IPS-20b (cell line): ENCODE data around the gene PGM5.

Experiments
- H3K27ac ChIP-seq: one replicate; pipeline ENCODE4 v1.5.1; 2013; ENCODE audit warnings: low read length
- H3K27me3 ChIP-seq: 2 replicates; pipeline ENCODE4 v1.6.1; 2013; ENCODE audit warnings: mild to moderate bottlenecking, low read length, inconsistent platforms; ENCODE audit not compliant: insufficient read depth
- H3K36me3 ChIP-seq: 2 replicates; pipeline ENCODE4 v1.6.1; 2013; ENCODE audit warnings: low read depth, mild to moderate bottlenecking, inconsistent platforms, low read length, moderate library complexity; ENCODE audit not compliant: insufficient read depth
- H3K4me1 ChIP-seq: 2 replicates; pipeline ENCODE4 v1.6.1; 2013; ENCODE audit warnings: mild to moderate bottlenecking, control low read depth, inconsistent platforms, low read length, moderate library complexity; ENCODE audit not compliant: insufficient read depth
- H3K4me3 ChIP-seq: 2 replicates; pipeline ENCODE4 v1.5.1; 2013; ENCODE audit warnings: mild to moderate bottlenecking, low read length, inconsistent platforms
- H3K9ac ChIP-seq: 2 replicates; pipeline ENCODE4 v1.6.1; 2013; ENCODE audit warnings: low read depth, mild to moderate bottlenecking, inconsistent platforms, low read length, moderate library complexity
- H3K9me3 ChIP-seq: 2 replicates; pipeline ENCODE4 v1.6.1; 2013; ENCODE audit warnings: mild to moderate bottlenecking, low read depth, low read length, inconsistent platforms; ENCODE audit not compliant: insufficient read depth

The PGM5 gene

GRCh38 chr9:68505681-68506409, 149.4 kb downstream of the PGM5 start:
- Histone ChIP-seq H3K4me1 (no peaks in the 10 kb centered on the region), H3K9ac (no peak overlapping the region), H3K4me3 (no peak overlapping the region), H3K9me3 (no peaks in the 10 kb centered on the region), H3K27ac (no peak overlapping the region), H3K36me3 (no peaks in the 10 kb centered on the region), H3K27me3 (peaks cover 98% of the 10 kb centered on the region)

GRCh38 chr9:68506551-68506950, 150.1 kb downstream of the PGM5 start:
- H3K9ac ChIP-seq: no peak overlapping the region
- no peaks in the 10 kb centered on the region for H3K4me1 ChIP-seq
- H3K4me3 ChIP-seq: no peak overlapping the region
- no peak overlapping the region for H3K27ac ChIP-seq
- no peaks in the 10 kb centered on the region for H3K9me3 ChIP-seq
- H3K36me3 ChIP-seq: no peaks in the 10 kb centered on the region
- H3K27me3 ChIP-seq: peaks cover 98% of the 10 kb centered on the region

GRCh38 chr9:68507130-68507805, 150.9 kb downstream of the PGM5 start:
- Histone ChIP-seq H3K4me1 (no peaks in the 10 kb centered on the region), H3K9me3 (no peaks in the 10 kb centered on the region), H3K27me3 (peaks cover 100% of the 10 kb centered on the region)

GRCh38 chr9:68507806-68508145, 151.4 kb downstream of the PGM5 start:
- Histone ChIP-seq H3K27me3 (peaks cover 100% of the 10 kb centered on the region), H3K4me1 (no peaks in the 10 kb centered on the region), H3K9ac (no peak overlapping the region), H3K27ac (no peak overlapping the region), H3K4me3 (no peak overlapping the region), H3K9me3 (no peaks in the 10 kb centered on the region), H3K36me3 (no peaks in the 10 kb centered on the region)

More at GRCh38 chr9:68507130-68507805, 150.9 kb downstream of the PGM5 start:
- H3K36me3 ChIP-seq: no peaks in the 10 kb centered on the region
- no peak overlapping the region for H3K27ac ChIP-seq
- H3K4me3 ChIP-seq: no peak overlapping the region
- H3K9ac ChIP-seq: no peak overlapping the region

- peaks cover 100% of the 10 kb centered on the region for H3K27me3 ChIP-seq
- H3K9ac ChIP-seq: no peak overlapping the region
- no peak overlapping the region for H3K27ac ChIP-seq
- H3K4me3 ChIP-seq: no peak overlapping the region
- no peaks in the 10 kb centered on the region for H3K9me3 ChIP-seq
- H3K4me1 ChIP-seq: no peaks in the 10 kb centered on the region
- no peaks in the 10 kb centered on the region for H3K36me3 ChIP-seq
Measured at GRCh38 chr9:68508547-68508946, 152.1 kb downstream of the PGM5 start.

GRCh38 chr9:68509689-68510088, 153.3 kb downstream of the PGM5 start:
- Histone ChIP-seq H3K4me3 (no peak overlapping the region), H3K36me3 (no peaks in the 10 kb centered on the region), H3K27me3 (peaks cover 100% of the 10 kb centered on the region), H3K9ac (no peak overlapping the region), H3K27ac (no peak overlapping the region), H3K4me1 (no peaks in the 10 kb centered on the region), H3K9me3 (no peaks in the 10 kb centered on the region)

GRCh38 chr9:68513385-68513784, 157.0 kb downstream of the PGM5 start:
- no peak overlapping the region for H3K9ac ChIP-seq
- peaks cover 97% of the 10 kb centered on the region for H3K27me3 ChIP-seq
- peaks cover 4% of the 10 kb centered on the region; the same call in 1 of the 2 replicates for H3K9me3 ChIP-seq
- H3K27ac ChIP-seq: no peak overlapping the region
- H3K4me1 ChIP-seq: peaks cover 4% of the 10 kb centered on the region; the same call in 1 of the 2 replicates
- no peaks in the 10 kb centered on the region for H3K36me3 ChIP-seq
- no peak overlapping the region for H3K4me3 ChIP-seq

GRCh38 chr9:68513981-68514380, 157.6 kb downstream of the PGM5 start:
- H3K36me3 ChIP-seq: no peaks in the 10 kb centered on the region
- peaks cover 4% of the 10 kb centered on the region; the same call in 1 of the 2 replicates for H3K4me1 ChIP-seq
- no peak overlapping the region for H3K9ac ChIP-seq
- H3K4me3 ChIP-seq: no peak overlapping the region
- H3K27ac ChIP-seq: no peak overlapping the region
- peaks cover 4% of the 10 kb centered on the region; the same call in 1 of the 2 replicates for H3K9me3 ChIP-seq
- peaks cover 96% of the 10 kb centered on the region for H3K27me3 ChIP-seq

GRCh38 chr9:68515326-68516017, 159.1 kb downstream of the PGM5 start:
- Histone ChIP-seq H3K27me3 (peaks cover 84% of the 10 kb centered on the region), H3K9ac (no peak overlapping the region), H3K9me3 (peaks cover 4% of the 10 kb centered on the region; the same call in 1 of the 2 replicates), H3K4me1 (peaks cover 4% of the 10 kb centered on the region; the same call in 1 of the 2 replicates), H3K4me3 (no peak overlapping the region), H3K36me3 (no peaks in the 10 kb centered on the region), H3K27ac (no peak overlapping the region)

GRCh38 chr9:68522131-68522530, 165.7 kb downstream of the PGM5 start:
- peaks cover 62% of the 10 kb centered on the region for H3K27me3 ChIP-seq
- peaks cover 4% of the 10 kb centered on the region; the same call in 1 of the 2 replicates for H3K9me3 ChIP-seq
- H3K4me1 ChIP-seq: no peaks in the 10 kb centered on the region
- H3K4me3 ChIP-seq: no peak overlapping the region
- H3K27ac ChIP-seq: no peak overlapping the region
- H3K36me3 ChIP-seq: no peaks in the 10 kb centered on the region
- no peak overlapping the region for H3K9ac ChIP-seq

- peaks cover under 1% of the 10 kb centered on the region; the same call in 1 of the 2 replicates for H3K9me3 ChIP-seq
- no peak overlapping the region for H3K9ac ChIP-seq
- peaks cover 63% of the 10 kb centered on the region for H3K27me3 ChIP-seq
- H3K4me3 ChIP-seq: no peak overlapping the region
- H3K36me3 ChIP-seq: no peaks in the 10 kb centered on the region
- no peaks in the 10 kb centered on the region for H3K4me1 ChIP-seq
- H3K27ac ChIP-seq: no peak overlapping the region
Measured at GRCh38 chr9:68522954-68523353, 166.5 kb downstream of the PGM5 start.
